Measurements from ENCODE around the gene DUSP10.

GRCh38 chr1:221786647-221787046 lies 44.8 kb upstream of the DUSP10 start:
- TF ChIP-seq, protein P1, sequence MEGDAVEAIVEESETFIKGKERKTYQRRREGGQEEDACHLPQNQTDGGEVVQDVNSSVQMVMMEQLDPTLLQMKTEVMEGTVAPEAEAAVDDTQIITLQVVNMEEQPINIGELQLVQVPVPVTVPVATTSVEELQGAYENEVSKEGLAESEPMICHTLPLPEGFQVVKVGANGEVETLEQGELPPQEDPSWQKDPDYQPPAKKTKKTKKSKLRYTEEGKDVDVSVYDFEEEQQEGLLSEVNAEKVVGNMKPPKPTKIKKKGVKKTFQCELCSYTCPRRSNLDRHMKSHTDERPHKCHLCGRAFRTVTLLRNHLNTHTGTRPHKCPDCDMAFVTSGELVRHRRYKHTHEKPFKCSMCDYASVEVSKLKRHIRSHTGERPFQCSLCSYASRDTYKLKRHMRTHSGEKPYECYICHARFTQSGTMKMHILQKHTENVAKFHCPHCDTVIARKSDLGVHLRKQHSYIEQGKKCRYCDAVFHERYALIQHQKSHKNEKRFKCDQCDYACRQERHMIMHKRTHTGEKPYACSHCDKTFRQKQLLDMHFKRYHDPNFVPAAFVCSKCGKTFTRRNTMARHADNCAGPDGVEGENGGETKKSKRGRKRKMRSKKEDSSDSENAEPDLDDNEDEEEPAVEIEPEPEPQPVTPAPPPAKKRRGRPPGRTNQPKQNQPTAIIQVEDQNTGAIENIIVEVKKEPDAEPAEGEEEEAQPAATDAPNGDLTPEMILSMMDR (IDR thresholded peaks at IDR 0.05) = no peak
- TF ChIP-seq AFF4 (CRISPR knock-in tag; IDR thresholded peaks at IDR 0.05; ENCODE audit: borderline replicate concordance) (no peak), TEAD4 (CRISPR knock-in tag; IDR thresholded peaks at IDR 0.05) (no peak), CREB1 (CRISPR knock-in tag; IDR thresholded peaks at IDR 0.05) (no peak), CREM (CRISPR knock-in tag; IDR thresholded peaks at IDR 0.05) (no peak)
